Measurements from ENCODE around the gene CAMTA1.

Gene CAMTA1

GRCh38 chr1:7727809-7728471 lies 942.7 kb downstream of the CAMTA1 start:
- no CpG with 5 or more reads among the region's 14 CpGs for WGBS (ENCODE audit: extremely low coverage, insufficient coverage, insufficient read length)
- H2BK12ac ChIP-seq (ENCODE audit: low read length): no peak overlapping the region
- H3K4me2 ChIP-seq (ENCODE audit: low read length): no peak overlapping the region
- H2BK120ac ChIP-seq (ENCODE audit: insufficient read depth, low read length, poor library complexity): no peak overlapping the region
- H2AFZ ChIP-seq (ENCODE audit: insufficient read depth, low read length, poor library complexity): no peak overlapping the region
- H3K79me2 ChIP-seq (ENCODE audit: control insufficient read depth, insufficient read depth, low read length, poor library complexity): no peaks in the 10 kb centered on the region
- H2AK5ac ChIP-seq (ENCODE audit: low read length): no peak overlapping the region
- no peak overlapping the region for H3K14ac ChIP-seq (ENCODE audit: low read length)
- no peak for DNase-seq
- H3K9ac ChIP-seq (ENCODE audit: low read length): no peak overlapping the region
- H3K9me3 ChIP-seq (ENCODE audit: insufficient read depth, low read depth, low read length): peaks cover 2% of the 10 kb centered on the region
- H4K91ac ChIP-seq (ENCODE audit: low read depth, low read length): no peak overlapping the region
- H3K36me3 ChIP-seq (ENCODE audit: control insufficient read depth in 1 of 2, insufficient read depth in 2 of 2, low read length in 2 of 2): no peaks in the 10 kb centered on the region
- H3K27me3 ChIP-seq (ENCODE audit: insufficient read depth, low read length): no peaks in the 10 kb centered on the region
- no peak overlapping the region for H2BK5ac ChIP-seq (ENCODE audit: low read depth, low read length, poor library complexity)
- H3K79me1 ChIP-seq (ENCODE audit: low read length): no peaks in the 10 kb centered on the region
- no peak overlapping the region for H3K27ac ChIP-seq (ENCODE audit: low read depth, low read length)
- no peak overlapping the region for H4K8ac ChIP-seq (ENCODE audit: low read depth, low read length)
- no peak overlapping the region for H3K4me3 ChIP-seq (ENCODE audit: low read depth, low read length)
- no peak overlapping the region for H3K18ac ChIP-seq (ENCODE audit: low read length)
- H3K4ac ChIP-seq (ENCODE audit: low read depth, low read length): no peak overlapping the region
- no peak overlapping the region for H4K12ac ChIP-seq (ENCODE audit: low read depth, low read length)
- H3K23ac ChIP-seq (ENCODE audit: low read length): no peak overlapping the region
- no peaks in the 10 kb centered on the region for H3K4me1 ChIP-seq (ENCODE audit: control insufficient read depth in 1 of 2, insufficient read depth in 2 of 2, low read length in 2 of 2)

GRCh38 chr1:7729761-7730160 lies 944.5 kb downstream of the CAMTA1 start:
- no peak overlapping the region for H3K4me2 ChIP-seq (ENCODE audit: low read length)
- H3K4ac ChIP-seq (ENCODE audit: low read depth, low read length): no peak overlapping the region
- no peak overlapping the region for H2BK120ac ChIP-seq (ENCODE audit: insufficient read depth, low read length, poor library complexity)
- H2BK5ac ChIP-seq (ENCODE audit: low read depth, low read length, poor library complexity): no peak overlapping the region
- no peak overlapping the region for H3K27ac ChIP-seq (ENCODE audit: low read depth, low read length)
- no peaks in the 10 kb centered on the region for H3K79me2 ChIP-seq (ENCODE audit: control insufficient read depth, insufficient read depth, low read length, poor library complexity)
- no peaks in the 10 kb centered on the region for H3K4me1 ChIP-seq (ENCODE audit: control insufficient read depth in 1 of 2, insufficient read depth in 2 of 2, low read length in 2 of 2)
- H2AK5ac ChIP-seq (ENCODE audit: low read length): no peak overlapping the region
- H3K79me1 ChIP-seq (ENCODE audit: low read length): no peaks in the 10 kb centered on the region
- H4K8ac ChIP-seq (ENCODE audit: low read depth, low read length): no peak overlapping the region
- no peak overlapping the region for H4K91ac ChIP-seq (ENCODE audit: low read depth, low read length)
- no peak overlapping the region for H4K12ac ChIP-seq (ENCODE audit: low read depth, low read length)
- no peaks in the 10 kb centered on the region for H3K36me3 ChIP-seq (ENCODE audit: control insufficient read depth in 1 of 2, insufficient read depth in 2 of 2, low read length in 2 of 2)
- H3K9me3 ChIP-seq (ENCODE audit: insufficient read depth, low read depth, low read length): peaks cover 2% of the 10 kb centered on the region
- H3K14ac ChIP-seq (ENCODE audit: low read length): no peak overlapping the region
- no peak overlapping the region for H3K9ac ChIP-seq (ENCODE audit: low read length)
- no peak overlapping the region for H2BK12ac ChIP-seq (ENCODE audit: low read length)
- no peak overlapping the region for H3K23ac ChIP-seq (ENCODE audit: low read length)
- no peaks in the 10 kb centered on the region for H3K27me3 ChIP-seq (ENCODE audit: insufficient read depth, low read length)
- H2AFZ ChIP-seq (ENCODE audit: insufficient read depth, low read length, poor library complexity): no peak overlapping the region
- no peak for DNase-seq
- H3K4me3 ChIP-seq (ENCODE audit: low read depth, low read length): no peak overlapping the region
- H3K18ac ChIP-seq (ENCODE audit: low read length): no peak overlapping the region
- WGBS (ENCODE audit: extremely low coverage, insufficient coverage, insufficient read length): no CpG with 5 or more reads among the region's 5 CpGs

DNA sequence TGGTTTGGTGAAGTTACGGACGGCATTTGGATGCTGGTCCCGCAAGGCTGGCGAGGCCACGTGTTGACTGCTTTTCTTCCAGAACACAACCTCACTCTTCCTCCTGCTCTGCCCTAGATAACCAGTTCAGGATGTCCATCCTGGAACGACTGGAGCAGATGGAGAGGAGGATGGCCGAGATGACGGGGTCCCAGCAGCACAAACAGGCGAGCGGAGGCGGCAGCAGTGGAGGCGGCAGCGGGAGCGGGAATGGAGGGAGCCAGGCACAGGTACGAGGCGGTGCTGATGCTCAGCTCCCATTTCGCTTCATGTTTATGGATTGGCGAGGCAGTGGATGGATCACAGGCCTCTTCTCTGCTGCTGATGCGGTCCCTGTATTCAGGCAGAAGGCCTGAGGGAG lies 947.1 kb downstream of the CAMTA1 start:
- no peak overlapping the region for H3K4ac ChIP-seq (ENCODE audit: low read depth, low read length)
- no peak overlapping the region for H3K23ac ChIP-seq (ENCODE audit: low read length)

GRCh38 chr1:7733276-7733675 lies 948.0 kb downstream of the CAMTA1 start:
- Histone ChIP-seq H3K27ac (ENCODE audit: low read depth, low read length) (no peak overlapping the region), H3K9me3 (ENCODE audit: insufficient read depth, low read depth, low read length) (peaks cover 2% of the 10 kb centered on the region), H3K4me1 (ENCODE audit: control insufficient read depth in 1 of 2, insufficient read depth in 2 of 2, low read length in 2 of 2) (no peaks in the 10 kb centered on the region), H3K4me3 (ENCODE audit: low read depth, low read length) (no peak overlapping the region), H2BK12ac (ENCODE audit: low read length) (no peak overlapping the region), H2AFZ (ENCODE audit: insufficient read depth, low read length, poor library complexity) (no peak overlapping the region), H3K4me2 (ENCODE audit: low read length) (no peak overlapping the region), H3K23ac (ENCODE audit: low read length) (no peak overlapping the region), H3K9ac (ENCODE audit: low read length) (no peak overlapping the region), H3K79me2 (ENCODE audit: control insufficient read depth, insufficient read depth, low read length, poor library complexity) (no peaks in the 10 kb centered on the region), H2BK120ac (ENCODE audit: insufficient read depth, low read length, poor library complexity) (no peak overlapping the region), H3K18ac (ENCODE audit: low read length) (no peak overlapping the region), H4K91ac (ENCODE audit: low read depth, low read length) (no peak overlapping the region), H3K79me1 (ENCODE audit: low read length) (no peaks in the 10 kb centered on the region), H3K14ac (ENCODE audit: low read length) (no peak overlapping the region), H3K4ac (ENCODE audit: low read depth, low read length) (no peak overlapping the region), H2AK5ac (ENCODE audit: low read length) (no peak overlapping the region), H2BK5ac (ENCODE audit: low read depth, low read length, poor library complexity) (no peak overlapping the region), H4K12ac (ENCODE audit: low read depth, low read length) (no peak overlapping the region), H3K36me3 (ENCODE audit: control insufficient read depth in 1 of 2, insufficient read depth in 2 of 2, low read length in 2 of 2) (peaks cover 10% of the 10 kb centered on the region in 2 experiments), H4K8ac (ENCODE audit: low read depth, low read length) (no peak overlapping the region), H3K27me3 (ENCODE audit: insufficient read depth, low read length) (no peaks in the 10 kb centered on the region)
- no CpG with 5 or more reads among the region's 2 CpGs for WGBS (ENCODE audit: extremely low coverage, insufficient coverage, insufficient read length)
- DNase-seq: no peak

More for the DNA sequence above, 947.1 kb downstream of the CAMTA1 start:
- Histone ChIP-seq H3K4me3 (ENCODE audit: low read depth, low read length) (no peak overlapping the region), H3K27ac (ENCODE audit: low read depth, low read length) (no peak overlapping the region), H3K27me3 (ENCODE audit: insufficient read depth, low read length) (no peaks in the 10 kb centered on the region), H3K4me1 (ENCODE audit: control insufficient read depth in 1 of 2, insufficient read depth in 2 of 2, low read length in 2 of 2) (no peaks in the 10 kb centered on the region), H3K4me2 (ENCODE audit: low read length) (no peak overlapping the region), H2BK12ac (ENCODE audit: low read length) (no peak overlapping the region), H3K79me1 (ENCODE audit: low read length) (no peaks in the 10 kb centered on the region), H3K79me2 (ENCODE audit: control insufficient read depth, insufficient read depth, low read length, poor library complexity) (no peaks in the 10 kb centered on the region), H3K9ac (ENCODE audit: low read length) (no peak overlapping the region), H4K91ac (ENCODE audit: low read depth, low read length) (no peak overlapping the region), H3K36me3 (ENCODE audit: control insufficient read depth in 1 of 2, insufficient read depth in 2 of 2, low read length in 2 of 2) (peaks cover 5 to 6% of the 10 kb centered on the region in 2 experiments), H3K14ac (ENCODE audit: low read length) (no peak overlapping the region), H3K18ac (ENCODE audit: low read length) (no peak overlapping the region), H2BK5ac (ENCODE audit: low read depth, low read length, poor library complexity) (no peak overlapping the region), H2BK120ac (ENCODE audit: insufficient read depth, low read length, poor library complexity) (no peak overlapping the region), H4K12ac (ENCODE audit: low read depth, low read length) (no peak overlapping the region), H2AFZ (ENCODE audit: insufficient read depth, low read length, poor library complexity) (no peak overlapping the region), H3K9me3 (ENCODE audit: insufficient read depth, low read depth, low read length) (peaks cover 2% of the 10 kb centered on the region), H2AK5ac (ENCODE audit: low read length) (no peak overlapping the region), H4K8ac (ENCODE audit: low read depth, low read length) (no peak overlapping the region)
- no CpG with 5 or more reads among the region's 19 CpGs for WGBS (ENCODE audit: extremely low coverage, insufficient coverage, insufficient read length)
- no peak for DNase-seq
